SK-N-SH treated with all-trans-retinoic acid at 6 μM for 48 hours (cell line): ENCODE results near the gene SLC18A2.

ENCODE experiments used
- ARNTL ChIP-seq: fragments of 450-650 bp; formaldehyde crosslinking; IDR thresholded peaks from 2 replicates; pipeline ENCODE4 v1.5.0; 2020; ENCODE audit warnings: low read depth, mild to moderate bottlenecking, moderate library complexity, borderline replicate concordance
- ESRRG ChIP-seq: fragments of 250-450 bp; sonication (Bioruptor Pico); IDR thresholded peaks from 2 replicates; pipeline ENCODE4 v1.6.1; 2021; ENCODE audit warnings: mild to moderate bottlenecking
- TCF4 ChIP-seq: fragments of 250-450 bp; sonication (Bioruptor Pico); IDR thresholded peaks from 2 replicates; pipeline ENCODE4 v1.8.0; 2021; ENCODE audit warnings: mild to moderate bottlenecking, moderate library complexity, borderline replicate concordance
- ZC3H10 ChIP-seq: fragments of 250-450 bp; sonication (Bioruptor Pico); IDR thresholded peaks from 2 replicates; pipeline ENCODE4 v1.5.1; 2021; ENCODE audit warnings: mild to moderate bottlenecking, moderate library complexity
- ZFP30 ChIP-seq: fragments of 450-650 bp; formaldehyde crosslinking; IDR thresholded peaks from 2 replicates; pipeline ENCODE4 v1.5.0; 2022; ENCODE audit warnings: mild to moderate bottlenecking, moderate library complexity
- TF ChIP-seq, protein P1 (sequence below): fragments of 250-450 bp; sonication (Bioruptor Pico); IDR thresholded peaks from 2 replicates; pipeline ENCODE4 v1.5.1; 2020; ENCODE audit warnings: low read depth, mild to moderate bottlenecking, moderate library complexity
- TF ChIP-seq, protein P2 (sequence below): fragments of 250-450 bp; sonication (Bioruptor Pico); IDR thresholded peaks from 2 replicates; pipeline ENCODE4 v1.8.0; 2020; ENCODE audit warnings: mild to moderate bottlenecking, moderate library complexity, borderline replicate concordance
- TF ChIP-seq, protein P3 (sequence below): fragments of 250-450 bp; sonication (Bioruptor Pico); IDR thresholded peaks from 2 replicates; pipeline ENCODE4 v1.8.0; 2021; ENCODE audit warnings: low read depth, mild to moderate bottlenecking, moderate library complexity, borderline replicate concordance

DNA sequence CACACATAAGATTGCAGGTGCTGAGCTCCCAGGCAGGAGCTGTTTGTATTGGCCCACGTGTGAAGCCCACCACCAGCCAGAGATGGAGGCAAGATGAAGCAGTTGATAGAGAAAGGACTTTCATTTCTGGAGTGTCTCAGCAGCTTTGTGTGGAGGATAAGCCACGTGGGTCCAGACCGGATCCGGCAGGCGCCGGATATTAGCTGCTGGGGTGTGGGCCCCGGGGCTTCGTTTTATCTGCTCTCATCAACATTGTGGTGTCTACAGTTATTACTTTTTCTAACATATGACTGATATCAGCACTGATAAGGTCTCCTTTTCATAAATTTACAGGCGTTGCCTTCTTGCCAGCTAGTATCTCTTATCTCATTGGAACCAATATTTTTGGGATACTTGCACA is 25.5 kb downstream of the SLC18A2 start:
- no peak for TF ChIP-seq ZFP30
- TF ChIP-seq ESRRG (CRISPR knock-in tag): no peak
- TF ChIP-seq, protein P1, sequence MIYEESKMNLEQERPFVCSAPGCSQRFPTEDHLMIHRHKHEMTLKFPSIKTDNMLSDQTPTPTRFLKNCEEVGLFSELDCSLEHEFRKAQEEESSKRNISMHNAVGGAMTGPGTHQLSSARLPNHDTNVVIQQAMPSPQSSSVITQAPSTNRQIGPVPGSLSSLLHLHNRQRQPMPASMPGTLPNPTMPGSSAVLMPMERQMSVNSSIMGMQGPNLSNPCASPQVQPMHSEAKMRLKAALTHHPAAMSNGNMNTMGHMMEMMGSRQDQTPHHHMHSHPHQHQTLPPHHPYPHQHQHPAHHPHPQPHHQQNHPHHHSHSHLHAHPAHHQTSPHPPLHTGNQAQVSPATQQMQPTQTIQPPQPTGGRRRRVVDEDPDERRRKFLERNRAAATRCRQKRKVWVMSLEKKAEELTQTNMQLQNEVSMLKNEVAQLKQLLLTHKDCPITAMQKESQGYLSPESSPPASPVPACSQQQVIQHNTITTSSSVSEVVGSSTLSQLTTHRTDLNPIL (CRISPR knock-in tag): no peak
- no peak for TF ChIP-seq ZC3H10 (CRISPR knock-in tag)
- TF ChIP-seq, protein P2, sequence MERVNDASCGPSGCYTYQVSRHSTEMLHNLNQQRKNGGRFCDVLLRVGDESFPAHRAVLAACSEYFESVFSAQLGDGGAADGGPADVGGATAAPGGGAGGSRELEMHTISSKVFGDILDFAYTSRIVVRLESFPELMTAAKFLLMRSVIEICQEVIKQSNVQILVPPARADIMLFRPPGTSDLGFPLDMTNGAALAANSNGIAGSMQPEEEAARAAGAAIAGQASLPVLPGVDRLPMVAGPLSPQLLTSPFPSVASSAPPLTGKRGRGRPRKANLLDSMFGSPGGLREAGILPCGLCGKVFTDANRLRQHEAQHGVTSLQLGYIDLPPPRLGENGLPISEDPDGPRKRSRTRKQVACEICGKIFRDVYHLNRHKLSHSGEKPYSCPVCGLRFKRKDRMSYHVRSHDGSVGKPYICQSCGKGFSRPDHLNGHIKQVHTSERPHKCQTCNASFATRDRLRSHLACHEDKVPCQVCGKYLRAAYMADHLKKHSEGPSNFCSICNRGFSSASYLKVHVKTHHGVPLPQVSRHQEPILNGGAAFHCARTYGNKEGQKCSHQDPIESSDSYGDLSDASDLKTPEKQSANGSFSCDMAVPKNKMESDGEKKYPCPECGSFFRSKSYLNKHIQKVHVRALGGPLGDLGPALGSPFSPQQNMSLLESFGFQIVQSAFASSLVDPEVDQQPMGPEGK (CRISPR knock-in tag): no peak
- TF ChIP-seq ARNTL (CRISPR knock-in tag): no peak
- TF ChIP-seq, protein P3, sequence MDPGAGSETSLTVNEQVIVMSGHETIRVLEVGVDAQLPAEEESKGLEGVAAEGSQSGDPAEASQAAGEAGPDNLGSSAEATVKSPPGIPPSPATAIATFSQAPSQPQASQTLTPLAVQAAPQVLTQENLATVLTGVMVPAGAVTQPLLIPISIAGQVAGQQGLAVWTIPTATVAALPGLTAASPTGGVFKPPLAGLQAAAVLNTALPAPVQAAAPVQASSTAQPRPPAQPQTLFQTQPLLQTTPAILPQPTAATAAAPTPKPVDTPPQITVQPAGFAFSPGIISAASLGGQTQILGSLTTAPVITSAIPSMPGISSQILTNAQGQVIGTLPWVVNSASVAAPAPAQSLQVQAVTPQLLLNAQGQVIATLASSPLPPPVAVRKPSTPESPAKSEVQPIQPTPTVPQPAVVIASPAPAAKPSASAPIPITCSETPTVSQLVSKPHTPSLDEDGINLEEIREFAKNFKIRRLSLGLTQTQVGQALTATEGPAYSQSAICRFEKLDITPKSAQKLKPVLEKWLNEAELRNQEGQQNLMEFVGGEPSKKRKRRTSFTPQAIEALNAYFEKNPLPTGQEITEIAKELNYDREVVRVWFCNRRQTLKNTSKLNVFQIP (CRISPR knock-in tag): no peak
- no peak for TF ChIP-seq TCF4 (CRISPR knock-in tag)
